Activated CD4-positive, alpha-beta T cell treated with anti-CD3 and anti-CD28 coated beads, Interleukin-2, Interleukin-4, amounts not matched to agents 100 ng/mL and 50 ng/mL, durations not matched to agents 16 hours and 8 hours (primary cell): Measurements from ENCODE around the gene C2orf92.
"Not testable (repeated sequence)": the region's sequence is repeated elsewhere in the genome, so short reads cannot be mapped to it uniquely, and the experiment has no call there.

Experiments
- DNase-seq: peaks from one replicate; pipeline ENCODE4 v3.0.0-alpha.2; 2020; ENCODE audit warnings: low spot score

Gene C2orf92

GRCh38 chr2:97669448-97669847, at the start of gene C2orf92:
Gene C2orf92 (plus strand): TSS chr2:97669713. CDS start chr2:97669789, 76 bp downstream.
- DNase-seq: no peak

- not testable (repeated sequence) for DNase-seq
Observed at GRCh38 chr2:97620492-97620891, 49.0 kb upstream of the C2orf92 start.

- not testable (repeated sequence) for DNase-seq
Observed at GRCh38 chr2:97622976-97623375, 46.5 kb upstream of the C2orf92 start.

GRCh38 chr2:97625354-97626048, 44.0 kb upstream of the C2orf92 start:
- not testable (repeated sequence) for DNase-seq

- not testable (repeated sequence) for DNase-seq
Observed at GRCh38 chr2:97626049-97626430, 43.5 kb upstream of the C2orf92 start.

GRCh38 chr2:97644023-97644717, 25.3 kb upstream of the C2orf92 start:
- no peak for DNase-seq

GRCh38 chr2:97645112-97645694, 24.3 kb upstream of the C2orf92 start:
- DNase-seq: no peak

GRCh38 chr2:97645695-97646629, 23.6 kb upstream of the C2orf92 start, which contains the start of gene COX5B:
Gene COX5B (plus strand): TSS chr2:97646062. CDS start chr2:97646087, 25 bp downstream.
- DNase-seq: peak; percentile 99

GRCh38 chr2:97646977-97647376, 22.5 kb upstream of the C2orf92 start:
- DNase-seq: no peak

- DNase-seq: no peak
Observed at GRCh38 chr2:97651114-97651513, 18.4 kb upstream of the C2orf92 start.

- DNase-seq: no peak
Observed at GRCh38 chr2:97653473-97653872, 16.0 kb upstream of the C2orf92 start.

- DNase-seq: no peak
Observed at GRCh38 chr2:97653874-97654273, 15.6 kb upstream of the C2orf92 start.

- DNase-seq: no peak
Observed at GRCh38 chr2:97654309-97654708, 15.2 kb upstream of the C2orf92 start.

- no peak for DNase-seq
Observed at GRCh38 chr2:97654791-97655190, 14.7 kb upstream of the C2orf92 start.

- DNase-seq: no peak
Observed at GRCh38 chr2:97656129-97656755, 13.3 kb upstream of the C2orf92 start.

- no peak for DNase-seq
Observed at GRCh38 chr2:97656905-97657587, 12.5 kb upstream of the C2orf92 start.

GRCh38 chr2:97657986-97658690, 11.4 kb upstream of the C2orf92 start:
- DNase-seq: no peak

GRCh38 chr2:97658691-97659157, 10.8 kb upstream of the C2orf92 start:
- DNase-seq: no peak

- DNase-seq: no peak
Observed at GRCh38 chr2:97659256-97660043, 10.1 kb upstream of the C2orf92 start.
